ENCODE results near the gene SLC4A8.

Gene SLC4A8

DNA sequence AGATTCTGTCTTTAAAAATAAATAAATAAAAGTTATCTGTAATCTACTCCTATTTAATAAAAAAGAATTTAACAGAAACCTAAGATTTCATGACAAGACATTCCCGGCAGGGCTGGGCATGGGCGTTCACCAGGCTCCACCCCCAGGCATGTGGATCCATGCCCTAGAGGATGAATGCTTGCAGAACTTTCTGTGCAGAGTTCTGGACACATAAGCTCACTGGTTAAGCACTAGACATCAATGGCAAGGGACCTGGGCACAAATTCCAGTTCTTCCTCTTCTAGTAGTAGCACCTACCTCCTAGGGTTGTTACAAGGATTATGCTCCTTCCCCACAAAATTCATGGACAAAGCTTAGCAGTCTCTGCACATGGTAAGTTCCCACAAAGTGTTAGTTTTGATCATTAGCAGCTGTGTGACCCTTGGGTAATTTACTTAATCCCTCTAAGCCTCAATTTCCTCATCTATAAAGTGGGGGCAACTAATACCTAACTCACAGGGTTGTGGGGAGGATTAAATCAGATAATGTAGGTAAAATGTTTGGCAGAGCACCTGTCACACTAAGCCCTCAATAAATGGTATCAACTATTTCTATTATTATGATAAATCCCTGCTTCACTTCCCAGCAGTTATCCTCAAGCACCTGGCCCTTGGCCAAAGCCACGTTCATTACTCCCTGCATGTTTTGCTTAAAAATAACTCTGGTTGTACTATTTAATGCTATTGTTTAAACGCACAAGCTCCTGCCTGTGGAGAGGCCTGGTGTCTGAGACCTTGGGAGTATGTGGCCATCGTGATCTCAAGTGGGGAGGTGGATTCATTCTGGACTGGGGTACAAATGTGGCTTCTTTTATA is 43.2 kb upstream of the SLC4A8 start:
- no peak overlapping the region for H3K27ac ChIP-seq

DNA sequence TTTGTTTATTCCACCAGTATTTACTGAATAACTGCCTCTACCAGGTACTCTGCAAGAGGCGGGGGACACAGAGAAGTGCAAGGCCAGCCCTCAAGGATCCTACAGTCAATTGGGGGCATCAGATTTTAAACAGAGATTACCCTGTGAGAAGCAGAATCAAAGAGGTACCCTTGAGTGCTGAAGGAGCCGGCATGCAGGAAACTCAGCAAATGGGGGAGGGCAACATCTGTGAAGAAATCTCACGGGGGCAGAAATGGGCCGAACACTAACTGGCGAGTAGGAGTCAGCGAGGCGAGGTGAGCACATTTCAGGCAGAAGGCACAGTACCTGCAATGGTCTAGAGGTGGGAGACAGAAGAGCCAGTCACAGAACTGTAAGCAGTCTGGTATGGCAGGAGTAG is 42.5 kb upstream of the SLC4A8 start:
- H3K27ac ChIP-seq, result no peak overlapping the region
- H3K36me3 ChIP-seq, result no peaks in the 10 kb centered on the region
- TF ChIP-seq, protein P1, sequence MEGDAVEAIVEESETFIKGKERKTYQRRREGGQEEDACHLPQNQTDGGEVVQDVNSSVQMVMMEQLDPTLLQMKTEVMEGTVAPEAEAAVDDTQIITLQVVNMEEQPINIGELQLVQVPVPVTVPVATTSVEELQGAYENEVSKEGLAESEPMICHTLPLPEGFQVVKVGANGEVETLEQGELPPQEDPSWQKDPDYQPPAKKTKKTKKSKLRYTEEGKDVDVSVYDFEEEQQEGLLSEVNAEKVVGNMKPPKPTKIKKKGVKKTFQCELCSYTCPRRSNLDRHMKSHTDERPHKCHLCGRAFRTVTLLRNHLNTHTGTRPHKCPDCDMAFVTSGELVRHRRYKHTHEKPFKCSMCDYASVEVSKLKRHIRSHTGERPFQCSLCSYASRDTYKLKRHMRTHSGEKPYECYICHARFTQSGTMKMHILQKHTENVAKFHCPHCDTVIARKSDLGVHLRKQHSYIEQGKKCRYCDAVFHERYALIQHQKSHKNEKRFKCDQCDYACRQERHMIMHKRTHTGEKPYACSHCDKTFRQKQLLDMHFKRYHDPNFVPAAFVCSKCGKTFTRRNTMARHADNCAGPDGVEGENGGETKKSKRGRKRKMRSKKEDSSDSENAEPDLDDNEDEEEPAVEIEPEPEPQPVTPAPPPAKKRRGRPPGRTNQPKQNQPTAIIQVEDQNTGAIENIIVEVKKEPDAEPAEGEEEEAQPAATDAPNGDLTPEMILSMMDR (IDR thresholded peaks at IDR 0.05; ENCODE audit: low read depth, low read length), result no peak

More for the DNA sequence above, 43.2 kb upstream of the SLC4A8 start:
- Histone ChIP-seq H3K9me3 (ENCODE audit: severe bottlenecking) (no peaks in the 10 kb centered on the region), H3K27me3 (ENCODE audit: insufficient read depth, low read depth, severe bottlenecking) (no peaks in the 10 kb centered on the region), H3K4me3 (ENCODE audit: low read depth, low read length) (no peak overlapping the region), H3K36me3 (no peaks in the 10 kb centered on the region)
- DNase-seq, result no peak
- TF ChIP-seq, protein P1 (IDR thresholded peaks at IDR 0.05; ENCODE audit: low read depth, low read length), result no peak

DNA sequence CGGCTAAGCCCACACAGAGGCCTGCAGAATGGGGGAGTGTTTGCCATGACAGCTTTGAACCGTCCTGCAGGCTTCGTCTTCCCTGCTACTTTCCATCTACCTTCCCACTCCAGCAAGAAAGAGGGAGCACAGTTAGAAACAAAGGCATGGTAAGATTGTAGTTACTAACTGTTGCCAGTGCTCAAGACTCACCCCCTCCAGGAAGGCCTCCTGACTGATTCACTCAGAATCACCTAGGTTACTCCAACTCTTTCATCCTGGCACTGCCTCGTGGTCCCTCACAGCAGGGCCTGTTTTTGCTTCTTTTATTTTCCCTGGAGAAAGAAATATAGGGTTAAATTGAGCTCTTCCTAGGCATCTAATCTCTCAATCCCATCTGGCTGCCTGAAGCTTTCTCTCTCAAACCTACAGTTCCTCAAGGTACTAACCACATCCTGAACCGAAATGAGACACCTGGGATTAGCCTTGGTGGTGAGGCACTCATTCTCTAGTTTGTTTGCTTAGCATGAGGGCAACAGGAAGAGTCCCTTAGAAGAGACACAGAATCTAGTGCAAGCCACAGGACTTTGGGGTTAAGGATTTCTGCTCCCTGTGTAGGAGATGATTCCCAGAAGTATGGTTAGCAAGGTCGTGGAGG is 41.2 kb upstream of the SLC4A8 start:
- peak; percentile 27 for DNase-seq
- Histone ChIP-seq H3K27ac (peak overlapping the region; percentile 9; the same call in 1 of the 2 replicates), H3K9me3 (ENCODE audit: severe bottlenecking) (no peaks in the 10 kb centered on the region), H3K27me3 (ENCODE audit: insufficient read depth, low read depth, severe bottlenecking) (no peaks in the 10 kb centered on the region), H3K36me3 (no peaks in the 10 kb centered on the region), H3K4me3 (ENCODE audit: low read depth, low read length) (no peak overlapping the region)
- TF ChIP-seq, protein P1 (IDR thresholded peaks at IDR 0.05; ENCODE audit: low read depth, low read length), result no peak

More for the DNA sequence above, 42.5 kb upstream of the SLC4A8 start:
- no peaks in the 10 kb centered on the region for H3K9me3 ChIP-seq (ENCODE audit: severe bottlenecking)
- H3K4me3 ChIP-seq (ENCODE audit: low read depth, low read length), result no peak overlapping the region
- no peaks in the 10 kb centered on the region for H3K27me3 ChIP-seq (ENCODE audit: insufficient read depth, low read depth, severe bottlenecking)
- DNase-seq, result no peak

DNA sequence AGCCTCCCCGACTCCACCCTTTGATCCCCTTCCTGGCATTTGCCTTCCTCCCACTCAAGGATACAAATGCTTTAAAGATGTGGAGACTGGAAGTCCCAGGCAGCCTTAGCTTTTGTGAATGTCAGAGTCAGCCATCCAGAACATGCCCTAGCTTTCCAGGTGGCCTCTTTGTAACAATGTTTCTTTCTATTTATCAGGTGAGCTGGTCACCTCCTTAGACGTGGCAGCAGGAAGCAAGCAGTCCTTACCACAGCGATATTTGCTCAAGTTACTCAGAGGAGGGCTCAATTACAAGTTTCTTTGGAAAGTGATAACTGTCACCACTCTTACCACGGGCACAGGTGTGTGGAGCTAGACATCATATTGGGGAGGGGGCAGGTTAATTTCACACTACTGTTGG is 38.3 kb upstream of the SLC4A8 start:
- no peak for DNase-seq
- Histone ChIP-seq H3K4me3 (ENCODE audit: low read depth, low read length) (no peak overlapping the region), H3K9me3 (ENCODE audit: severe bottlenecking) (no peaks in the 10 kb centered on the region), H3K27me3 (ENCODE audit: insufficient read depth, low read depth, severe bottlenecking) (no peaks in the 10 kb centered on the region), H3K36me3 (no peaks in the 10 kb centered on the region), H3K27ac (no peak overlapping the region)
- TF ChIP-seq, protein P1 (IDR thresholded peaks at IDR 0.05; ENCODE audit: low read depth, low read length), result no peak

DNA sequence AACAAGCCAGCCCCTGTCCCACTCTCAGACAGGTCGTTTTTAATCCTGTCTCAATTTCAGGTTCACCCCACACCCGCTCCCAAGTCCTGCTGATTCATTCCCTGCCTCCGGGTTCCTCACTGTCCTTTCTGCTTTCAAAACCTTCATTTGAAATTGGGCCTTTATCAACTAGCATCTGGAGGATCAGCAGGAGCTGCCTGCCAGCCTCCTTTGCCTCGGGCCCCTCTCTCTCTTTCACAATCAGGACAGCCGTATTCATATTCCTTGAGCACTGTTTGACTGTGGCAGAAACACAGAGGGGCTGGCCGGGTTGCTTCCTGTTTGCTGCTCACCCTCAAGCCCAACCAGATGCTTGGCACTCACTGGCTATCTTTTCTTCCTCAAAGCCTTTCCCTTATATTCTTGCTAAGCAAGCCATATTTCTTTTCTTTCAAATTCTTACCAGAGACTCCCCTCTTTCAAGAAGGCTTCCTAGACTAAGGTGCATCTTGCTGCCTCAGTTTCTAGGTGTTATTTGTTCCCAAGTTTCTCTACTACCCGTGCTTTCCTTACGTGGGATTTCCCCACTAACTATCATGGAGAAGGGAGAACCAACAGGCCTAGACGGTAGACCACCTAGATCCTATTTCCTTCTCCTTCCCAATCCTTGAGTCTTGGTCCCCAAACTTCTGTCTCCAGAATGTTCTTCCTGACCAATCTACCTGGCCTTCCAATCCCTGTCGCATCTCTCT is 36.4 kb upstream of the SLC4A8 start:
- H3K27me3 ChIP-seq (ENCODE audit: insufficient read depth, low read depth, severe bottlenecking), result peaks cover 2% of the 10 kb centered on the region
- no peaks in the 10 kb centered on the region for H3K36me3 ChIP-seq
- DNase-seq, result no peak
- no peak overlapping the region for H3K27ac ChIP-seq
- H3K4me3 ChIP-seq (ENCODE audit: low read depth, low read length), result no peak overlapping the region
- no peaks in the 10 kb centered on the region for H3K9me3 ChIP-seq (ENCODE audit: severe bottlenecking)
- TF ChIP-seq, protein P1 (IDR thresholded peaks at IDR 0.05; ENCODE audit: low read depth, low read length), result no peak
